ENCODE results near the gene UNG.

Gene UNG

GRCh38 chr12:109115758-109116610 is 18.6 kb downstream of the UNG start, which contains the start of gene ACACB:
Gene ACACB, plus strand, starts transcription at chr12:109116587. Its CDS starts 22,819 bp downstream, at chr12:109139406.
- DNase-seq (ENCODE audit: low spot score) = no peak
- ChIA-PET POLR2A (ENCODE audit: low non-redundant PET) (no interaction called here), CTCF (interaction anchor here (0.5 kb wide), 1 partner anchor 233 kb away, joined by 3 read pairs; no protein-coding TSS in a partner anchor)
- no peak for TF ChIP-seq CTCF (conservative IDR thresholded peaks at IDR 0.05; ENCODE audit: low read depth)
- H3K27ac ChIP-seq = no peak within 1 kb of the TSS

GRCh38 chr12:109116611-109116949 is 19.2 kb downstream of the UNG start:
- ChIA-PET CTCF (no interaction called here), POLR2A (ENCODE audit: low non-redundant PET) (no interaction called here)
- no peak for TF ChIP-seq CTCF (conservative IDR thresholded peaks at IDR 0.05; ENCODE audit: low read depth)
- no peak overlapping the region for H3K27ac ChIP-seq
- DNase-seq (ENCODE audit: low spot score) = no peak

GRCh38 chr12:109120095-109120494 is 22.7 kb downstream of the UNG start:
- no peak for DNase-seq (ENCODE audit: low spot score)
- CTCF ChIA-PET = interaction anchor here (0.6 kb wide), 1 partner anchor 18 kb away, joined by 3 read pairs; no protein-coding TSS in a partner anchor
- POLR2A ChIA-PET (ENCODE audit: low non-redundant PET) = no interaction called here
- no peak overlapping the region for H3K27ac ChIP-seq
- TF ChIP-seq CTCF (conservative IDR thresholded peaks at IDR 0.05; ENCODE audit: low read depth) = no peak

GRCh38 chr12:109120557-109120956 is 23.2 kb downstream of the UNG start:
- ChIA-PET CTCF (interaction anchor here (0.6 kb wide), 1 partner anchor 18 kb away, joined by 3 read pairs; no protein-coding TSS in a partner anchor), POLR2A (ENCODE audit: low non-redundant PET) (no interaction called here)
- H3K27ac ChIP-seq = no peak overlapping the region
- no peak for TF ChIP-seq CTCF (conservative IDR thresholded peaks at IDR 0.05; ENCODE audit: low read depth)
- no peak for DNase-seq (ENCODE audit: low spot score)

- ChIA-PET CTCF (no interaction called here), POLR2A (ENCODE audit: low non-redundant PET) (no interaction called here)
- H3K27ac ChIP-seq = no peak overlapping the region
- DNase-seq (ENCODE audit: low spot score) = no peak
- no peak for TF ChIP-seq CTCF (conservative IDR thresholded peaks at IDR 0.05; ENCODE audit: low read depth)
Observed at GRCh38 chr12:109121346-109121880, 24.0 kb downstream of the UNG start.

- CTCF ChIA-PET = interaction anchor here (1.4 kb wide), 1 partner anchor 13 kb away, joined by 4 read pairs; no protein-coding TSS in a partner anchor
- no peak for DNase-seq (ENCODE audit: low spot score)
- no peak overlapping the region for H3K27ac ChIP-seq
- POLR2A ChIA-PET (ENCODE audit: low non-redundant PET) = no interaction called here
- no peak for TF ChIP-seq CTCF (conservative IDR thresholded peaks at IDR 0.05; ENCODE audit: low read depth)
Observed at GRCh38 chr12:109124878-109125648, 27.7 kb downstream of the UNG start.

All from RWPE1 (cell line).